HCT116 (cell line): Measurements from ENCODE around the gene CATSPER4. TPM values are rescaled to one million over a fixed set of nuclear protein-coding genes. Genes with fewer than 3 reads are reported as not detected.

ENCODE experiments used
- ATAC-seq: fragments of 200-7000 bp; cut with Tn5 transposase; 2 replicates; pipeline ENCODE4 v1.9.1; 2020; ENCODE audit warnings: mild to moderate bottlenecking, moderate library complexity
- BruUV-seq: library from RNA; stranded (reverse); fragments of 400-500 nt; replicated peaks from 2 replicates; lab custom pipeline; 2021; lab: Mats Ljungman, UMichigan
- CTCF ChIA-PET: fragments of 300-600 bp; sonication (Branson Sonifier 250); formaldehyde crosslinking; loops from one replicate; lab custom pipeline; 2021; ENCODE audit warnings: antibody characterized with exemption; lab: Charles Lee
- POLR2A ChIA-PET: fragments of 300-600, 350-600 bp; sonication (Branson Sonifier 250); formaldehyde crosslinking; loops from one replicate; lab custom pipeline; 2021; ENCODE audit warnings: antibody characterized with exemption; lab: Charles Lee
- RAD21 ChIA-PET, 2 experiments: fragments of 300-600 bp; sonication (Branson Sonifier 250); formaldehyde crosslinking; loops; one replicate each; lab custom pipeline; 2023; ENCODE audit warnings: low total read pairs in 2 of 2; ENCODE audit not compliant: uncharacterized antibody in 2 of 2, unreplicated experiment in 2 of 2, low non-redundant PET in 1 of 2; lab: Charles Lee
- DNase-seq: peaks from one replicate; pipeline ENCODE4 v3.0.0-alpha.2; 2010; ENCODE audit warnings: low read depth, low spot score
- H2AFZ ChIP-seq: fragments of 200-600 bp; shearing (Covaris generic), sonication (generic); 2 replicates; pipeline ENCODE4 v1.6.1; 2017; ENCODE audit warnings: low read depth, mixed run types, mixed read lengths, antibody characterized with exemption, low read length; ENCODE audit not compliant: poor library complexity, severe bottlenecking
- H3K27ac ChIP-seq: 2 replicates; pipeline ENCODE4 v1.5.1; 2012; ENCODE audit warnings: low read depth, low read length
- H3K27me3 ChIP-seq: fragments of 200-600 bp; sonication (generic); 2 replicates; pipeline ENCODE4 v1.6.1; 2016; ENCODE audit warnings: mixed run types, low read length, mixed read lengths; ENCODE audit not compliant: insufficient read depth
- H3K36me3 ChIP-seq, 2 experiments: fragments of 200-500 bp in 1 of 2; fragments of 200-600 bp in 1 of 2; sonication (Bioruptor generic) in 1 of 2; sonication (generic) in 1 of 2; 2 replicates each; pipeline versions ENCODE4 v1.5.1 to v1.6.1; 2014 to 2016; ENCODE audit warnings: low read length in 2 of 2, inconsistent platforms in 1 of 2, mixed read lengths in 1 of 2, mixed run types in 1 of 2; ENCODE audit not compliant: insufficient read depth in 2 of 2, control insufficient read depth in 1 of 2
- H3K4me1 ChIP-seq, 2 experiments: fragments of 200-600 bp in 1 of 2; sonication (generic) in 1 of 2; 2 replicates each; pipeline versions ENCODE4 v1.5.1 to v1.6.1; 2012 to 2017; ENCODE audit warnings: low read length in 2 of 2, inconsistent platforms in 1 of 2, mild to moderate bottlenecking in 1 of 2, mixed read lengths in 1 of 2, mixed run types in 1 of 2, moderate library complexity in 1 of 2; ENCODE audit not compliant: insufficient read depth in 2 of 2, control insufficient read depth in 1 of 2
- H3K4me2 ChIP-seq: fragments of 200-600 bp; sonication (generic); 2 replicates; pipeline ENCODE4 v1.6.1; 2017; ENCODE audit warnings: mixed run types, low read length, mixed read lengths
- H3K4me3 ChIP-seq, 2 experiments: fragments of 200-600 bp in 1 of 2; sonication (generic) in 1 of 2; replicated peaks in 1 of 2; 2 replicates each; pipeline ENCODE4 v1.5.1; 2011 to 2016; ENCODE audit warnings: low read length in 2 of 2, control low read depth in 1 of 2, low read depth in 1 of 2, mild to moderate bottlenecking in 1 of 2, mixed read lengths in 1 of 2, mixed run types in 1 of 2
- H3K79me2 ChIP-seq: fragments of 200-600 bp; sonication (generic); 2 replicates; pipeline ENCODE4 v1.6.1; 2017; ENCODE audit warnings: mild to moderate bottlenecking, mixed run types, low read length, moderate library complexity, mixed read lengths; ENCODE audit not compliant: insufficient read depth
- H3K9ac ChIP-seq: fragments of 200-600 bp; sonication (generic); 2 replicates; pipeline ENCODE4 v1.6.1; 2016; ENCODE audit warnings: low read length, mixed read lengths
- H3K9me2 ChIP-seq: fragments of 200-600 bp; sonication (generic), shearing (Covaris generic); 2 replicates; pipeline ENCODE4 v1.6.1; 2017; ENCODE audit warnings: mixed run types, mild to moderate bottlenecking, moderate library complexity; ENCODE audit not compliant: insufficient read depth
- H3K9me3 ChIP-seq, 2 experiments: fragments of 200-500 bp in 1 of 2; fragments of 200-600 bp in 1 of 2; sonication (Bioruptor generic) in 1 of 2; sonication (generic) in 1 of 2; 2 replicates each; pipeline ENCODE4 v1.6.1; 2014 to 2017; ENCODE audit warnings: low read length in 2 of 2, mixed read lengths in 2 of 2, inconsistent platforms in 1 of 2, low read depth in 1 of 2, mild to moderate bottlenecking in 1 of 2, mixed run types in 1 of 2, moderate library complexity in 1 of 2; ENCODE audit not compliant: control insufficient read depth in 1 of 2, insufficient read depth in 1 of 2
- H4K20me1 ChIP-seq: fragments of 200-600 bp; sonication (generic), shearing (Covaris generic); 2 replicates; pipeline ENCODE4 v1.6.1; 2017; ENCODE audit warnings: mixed run types, mild to moderate bottlenecking, moderate library complexity; ENCODE audit not compliant: insufficient read depth
- CEBPB ChIP-seq: IDR thresholded peaks from 2 replicates; pipeline ENCODE4 v1.6.1; 2012; ENCODE audit warnings: low read depth
- ELF1 ChIP-seq: IDR thresholded peaks from 2 replicates; pipeline ENCODE4 v1.6.1; 2012; ENCODE audit warnings: low read depth, borderline replicate concordance
- EZH2 ChIP-seq: fragments of 200-600 bp; sonication (generic); IDR thresholded peaks from 2 replicates; pipeline ENCODE4 v1.6.1; 2017; ENCODE audit warnings: antibody characterized with exemption, mixed run types
- FOSL1 ChIP-seq: IDR thresholded peaks from 2 replicates; pipeline ENCODE4 v1.6.1; 2012; ENCODE audit warnings: low read depth
- JUND ChIP-seq: IDR thresholded peaks from 2 replicates; pipeline ENCODE4 v1.6.1; 2012
- MAX ChIP-seq: IDR thresholded peaks from 2 replicates; pipeline ENCODE4 v1.6.1; 2012
- POLR2AphosphoS5 ChIP-seq: IDR thresholded peaks from 2 replicates; pipeline ENCODE4 v1.6.1; 2011; ENCODE audit warnings: mild to moderate bottlenecking, low read depth, low read length, moderate library complexity
- SIN3A ChIP-seq: IDR thresholded peaks from 2 replicates; pipeline ENCODE4 v1.6.1; 2012; ENCODE audit warnings: low read depth
- SP1 ChIP-seq: IDR thresholded peaks from 2 replicates; pipeline ENCODE4 v1.6.1; 2012; ENCODE audit warnings: low read depth
- ZFX ChIP-seq: fragments of 450-650 bp; IDR thresholded peaks from 2 replicates; pipeline ENCODE4 v1.6.1; 2017
- ZNF274 ChIP-seq: fragments of 200-500 bp; sonication (Bioruptor generic); IDR thresholded peaks from 2 replicates; pipeline ENCODE4 v1.6.1; 2014; ENCODE audit warnings: mild to moderate bottlenecking, low read depth, low read length, inconsistent platforms
- intact Hi-C: fragments of 100-400 bp; cut with micrococcal nuclease; formaldehyde crosslinking; loops from 2 replicates; pipeline ENCODE4 v1.10.0; 2022
- total RNA-seq: library from RNA; stranded (reverse); gene quantifications from one replicate; pipeline ENCODE4 v1.2.1, GENCODE V29; 2021; ENCODE audit not compliant: unreplicated experiment
- TF ChIP-seq, protein P1 (sequence below): IDR thresholded peaks from 2 replicates; pipeline ENCODE4 v1.6.1; 2011; ENCODE audit warnings: mild to moderate bottlenecking, low read length, moderate library complexity; ENCODE audit not compliant: insufficient replicate concordance; ENCODE audit errors: extremely low read depth
- TF ChIP-seq, protein P2 (sequence below): IDR thresholded peaks from 2 replicates; pipeline ENCODE4 v1.6.1; 2012

CATSPER4 gene
- total RNA-seq, 1 experiment from 2014 or later, result not detected

- no peaks in the 10 kb centered on the region for H3K79me2 ChIP-seq
- BruUV-seq, result no TSS peak
- H2AFZ ChIP-seq, result no peak within 1 kb of the TSS
- peaks cover 20 to 52% of the 10 kb centered on the region in 2 experiments for H3K4me1 ChIP-seq
- intact Hi-C loops, result no loop called here
- H3K4me3 ChIP-seq, result peak within 1 kb of the TSS; percentile 13 to 33; a peak in 3 of 4 replicates
- no peaks in the 10 kb centered on the region for H3K9me2 ChIP-seq
- no peak within 1 kb of the TSS for H3K9ac ChIP-seq
- POLR2A ChIA-PET, result no interaction called here
- no peak within 1 kb of the TSS; the same call in 1 of the 2 replicates for H3K27ac ChIP-seq
- peak within 1 kb of the TSS; percentile 50 for H3K4me2 ChIP-seq
- H3K27me3 ChIP-seq, result no peaks in the 10 kb centered on the region
- DNase-seq, result no peak
- no peak for ATAC-seq
- RAD21 ChIA-PET, result no interaction called here
- no peaks in the 10 kb centered on the region for H4K20me1 ChIP-seq
- no peaks in the 10 kb centered on the region for H3K36me3 ChIP-seq
- no peaks in the 10 kb centered on the region for H3K9me3 ChIP-seq
- peak; percentile 20; the same call in 1 of the 2 replicates for TF ChIP-seq ZFX
- TF ChIP-seq MAX, result no peak
- TF ChIP-seq, all 23 proteins: peak for 1
- CTCF ChIA-PET, result interaction anchor here (1.0 to 2.5 kb wide), 2 partner anchors 11 to 14 kb away, joined by 3 to 15 read pairs; partner anchors contain the start of gene ZNF593
Measured at GRCh38 chr1:26158908-26159742, 31.3 kb upstream of the CATSPER4 start, which contains the start of gene FAM110D. Gene FAM110D (plus strand): TSS chr1:26159079. CDS start chr1:26161292, 2,213 bp downstream.

DNA sequence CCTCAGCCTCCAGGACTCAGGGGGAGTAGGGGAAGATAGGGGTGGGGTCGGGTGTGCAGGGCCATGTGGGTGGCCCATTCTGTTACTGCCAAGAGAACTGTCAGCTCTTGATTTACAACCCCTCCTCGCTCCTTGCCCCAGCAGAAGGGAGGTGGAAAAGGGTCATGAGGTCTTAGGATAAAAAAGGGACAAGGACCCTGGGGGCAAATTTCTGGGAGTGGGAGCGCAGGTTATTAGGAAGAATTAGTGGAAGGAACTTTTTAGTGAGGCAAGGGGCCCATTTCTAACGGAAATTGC lies 30.7 kb upstream of the CATSPER4 start:
- Histone ChIP-seq H3K9ac (no peak overlapping the region), H3K4me3 (no peak overlapping the region), H3K27ac (no peak overlapping the region), H4K20me1 (no peaks in the 10 kb centered on the region), H3K9me3 (no peaks in the 10 kb centered on the region), H3K79me2 (no peaks in the 10 kb centered on the region), H3K4me1 (peaks cover 20 to 57% of the 10 kb centered on the region in 2 experiments), H3K27me3 (no peaks in the 10 kb centered on the region), H2AFZ (no peak overlapping the region), H3K9me2 (no peaks in the 10 kb centered on the region), H3K36me3 (no peaks in the 10 kb centered on the region), H3K4me2 (peak overlapping the region; percentile 50; the same call in 1 of the 2 replicates)
- ATAC-seq (no peak), DNase-seq (no peak)
- intact Hi-C loops, result no loop called here
- no TSS peak for BruUV-seq
- ChIA-PET CTCF (no interaction called here), RAD21 (no interaction called here), POLR2A (no interaction called here)
- TF ChIP-seq ZNF274 (no peak), ELF1 (no peak), SP1 (no peak), JUND (no peak), FOSL1 (no peak), EZH2 (no peak), ZFX (no peak), POLR2AphosphoS5 (no peak), SIN3A (no peak), CEBPB (no peak)
- TF ChIP-seq, protein P1, sequence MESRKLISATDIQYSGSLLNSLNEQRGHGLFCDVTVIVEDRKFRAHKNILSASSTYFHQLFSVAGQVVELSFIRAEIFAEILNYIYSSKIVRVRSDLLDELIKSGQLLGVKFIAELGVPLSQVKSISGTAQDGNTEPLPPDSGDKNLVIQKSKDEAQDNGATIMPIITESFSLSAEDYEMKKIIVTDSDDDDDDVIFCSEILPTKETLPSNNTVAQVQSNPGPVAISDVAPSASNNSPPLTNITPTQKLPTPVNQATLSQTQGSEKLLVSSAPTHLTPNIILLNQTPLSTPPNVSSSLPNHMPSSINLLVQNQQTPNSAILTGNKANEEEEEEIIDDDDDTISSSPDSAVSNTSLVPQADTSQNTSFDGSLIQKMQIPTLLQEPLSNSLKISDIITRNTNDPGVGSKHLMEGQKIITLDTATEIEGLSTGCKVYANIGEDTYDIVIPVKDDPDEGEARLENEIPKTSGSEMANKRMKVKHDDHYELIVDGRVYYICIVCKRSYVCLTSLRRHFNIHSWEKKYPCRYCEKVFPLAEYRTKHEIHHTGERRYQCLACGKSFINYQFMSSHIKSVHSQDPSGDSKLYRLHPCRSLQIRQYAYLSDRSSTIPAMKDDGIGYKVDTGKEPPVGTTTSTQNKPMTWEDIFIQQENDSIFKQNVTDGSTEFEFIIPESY, result no peak
- TF ChIP-seq, protein P2, sequence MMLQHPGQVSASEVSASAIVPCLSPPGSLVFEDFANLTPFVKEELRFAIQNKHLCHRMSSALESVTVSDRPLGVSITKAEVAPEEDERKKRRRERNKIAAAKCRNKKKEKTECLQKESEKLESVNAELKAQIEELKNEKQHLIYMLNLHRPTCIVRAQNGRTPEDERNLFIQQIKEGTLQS, result no peak
